Caco-2 (cell line): ENCODE results near the gene KRAS. TPM values are rescaled to one million over a fixed set of nuclear protein-coding genes. Genes with fewer than 3 reads are reported as not detected.

Source experiments
- BruUV-seq: library from RNA; stranded (reverse); fragments of 400-500 nt; replicated peaks from 2 replicates; lab custom pipeline; 2021; lab: Mats Ljungman, UMichigan
- CTCF ChIA-PET: fragments of 300-600 bp; sonication (Branson Sonifier 250); formaldehyde crosslinking; loops from one replicate; lab custom pipeline; 2022; ENCODE audit warnings: antibody characterized with exemption; lab: Charles Lee
- POLR2A ChIA-PET: fragments of 300-600 bp; sonication (Branson Sonifier 250); formaldehyde crosslinking; loops from one replicate; lab custom pipeline; 2022; ENCODE audit warnings: antibody characterized with exemption; lab: Charles Lee
- DNase-seq, 2 experiments: peaks; one replicate each; pipeline versions ENCODE4 v3.0.0 to v3.0.0-alpha.2; 2020 to 2022
- H3K27me3 ChIP-seq: replicated peaks from 2 replicates; pipeline ENCODE4 v1.6.0; 2011; ENCODE audit warnings: low read length; ENCODE audit not compliant: control insufficient read depth, insufficient read depth
- H3K36me3 ChIP-seq: 2 replicates; pipeline ENCODE4 v1.5.1; 2011; ENCODE audit warnings: low read length; ENCODE audit not compliant: control insufficient read depth, insufficient read depth
- H3K4me1 ChIP-seq: fragments of 250-450 bp; sonication (Bioruptor Pico); 2 replicates; pipeline ENCODE4 v1.5.1; 2020; ENCODE audit warnings: mild to moderate bottlenecking
- H3K4me3 ChIP-seq: 2 replicates; pipeline ENCODE4 v1.5.1; 2011; ENCODE audit warnings: low read depth, mild to moderate bottlenecking, control low read depth, low read length
- H3K9me3 ChIP-seq: fragments of 250-450 bp; sonication (Bioruptor Pico); 2 replicates; pipeline ENCODE4 v1.5.1; 2020; ENCODE audit warnings: mild to moderate bottlenecking, moderate library complexity
- H3K27ac Mint-ChIP-seq: one replicate; pipeline ENCODE4 v1.8.0; 2022; ENCODE audit warnings: mixed read lengths; ENCODE audit not compliant: unreplicated experiment
- H3K27me3 Mint-ChIP-seq: one replicate; pipeline ENCODE4 v1.8.0; 2022; ENCODE audit warnings: mixed read lengths; ENCODE audit not compliant: insufficient read depth, unreplicated experiment
- H3K36me3 Mint-ChIP-seq: one replicate; pipeline ENCODE4 v1.8.0; 2022; ENCODE audit warnings: mild to moderate bottlenecking, mixed read lengths; ENCODE audit not compliant: insufficient read depth, unreplicated experiment
- H3K4me1 Mint-ChIP-seq: one replicate; pipeline ENCODE4 v1.8.0; 2022; ENCODE audit warnings: low read depth, mixed read lengths; ENCODE audit not compliant: unreplicated experiment
- H3K4me3 Mint-ChIP-seq: one replicate; pipeline ENCODE4 v1.8.0; 2022; ENCODE audit warnings: mild to moderate bottlenecking, moderate library complexity, mixed read lengths; ENCODE audit not compliant: unreplicated experiment
- H3K9me3 Mint-ChIP-seq: one replicate; pipeline ENCODE4 v1.8.0; 2022; ENCODE audit warnings: mixed read lengths; ENCODE audit not compliant: unreplicated experiment
- intact Hi-C: fragments of 100-400 bp; cut with micrococcal nuclease; formaldehyde crosslinking; loops from one replicate; pipeline ENCODE4 v1.10.0; 2022; ENCODE audit not compliant: unreplicated experiment
- total RNA-seq: library from RNA; stranded (reverse); gene quantifications from 2 replicates; pipeline ENCODE4 v1.2.3, GENCODE V29; 2022
- TF ChIP-seq, protein P1 (sequence below), 2 experiments: fragments of 200-600 bp in 1 of 2; IDR thresholded peaks; 1 replicate in 1 of 2; 2 replicates in 1 of 2; pipeline versions ENCODE4 v1.5.1 to v1.8.0; 2011 to 2022; ENCODE audit warnings: antibody characterized with exemption in 1 of 2, control low read depth in 1 of 2, inconsistent platforms in 1 of 2, low read depth in 1 of 2, low read length in 1 of 2, mild to moderate bottlenecking in 1 of 2, moderate library complexity in 1 of 2; ENCODE audit not compliant: insufficient read depth in 1 of 2, severe bottlenecking in 1 of 2, unreplicated experiment in 1 of 2

KRAS gene
- total RNA-seq, 1 experiment from 2014 or later: 179 TPM

- Histone ChIP-seq H3K4me1 (no peaks in the 10 kb centered on the region), H3K9me3 (no peaks in the 10 kb centered on the region), H3K36me3 (no peaks in the 10 kb centered on the region), H3K4me3 (no peak overlapping the region), H3K27me3 (no peaks in the 10 kb centered on the region)
- no peak for DNase-seq
- ChIA-PET POLR2A (no interaction called here), CTCF (no interaction called here)
- H3K4me1 Mint-ChIP-seq: no peaks in the 10 kb centered on the region
- TF ChIP-seq, protein P1, sequence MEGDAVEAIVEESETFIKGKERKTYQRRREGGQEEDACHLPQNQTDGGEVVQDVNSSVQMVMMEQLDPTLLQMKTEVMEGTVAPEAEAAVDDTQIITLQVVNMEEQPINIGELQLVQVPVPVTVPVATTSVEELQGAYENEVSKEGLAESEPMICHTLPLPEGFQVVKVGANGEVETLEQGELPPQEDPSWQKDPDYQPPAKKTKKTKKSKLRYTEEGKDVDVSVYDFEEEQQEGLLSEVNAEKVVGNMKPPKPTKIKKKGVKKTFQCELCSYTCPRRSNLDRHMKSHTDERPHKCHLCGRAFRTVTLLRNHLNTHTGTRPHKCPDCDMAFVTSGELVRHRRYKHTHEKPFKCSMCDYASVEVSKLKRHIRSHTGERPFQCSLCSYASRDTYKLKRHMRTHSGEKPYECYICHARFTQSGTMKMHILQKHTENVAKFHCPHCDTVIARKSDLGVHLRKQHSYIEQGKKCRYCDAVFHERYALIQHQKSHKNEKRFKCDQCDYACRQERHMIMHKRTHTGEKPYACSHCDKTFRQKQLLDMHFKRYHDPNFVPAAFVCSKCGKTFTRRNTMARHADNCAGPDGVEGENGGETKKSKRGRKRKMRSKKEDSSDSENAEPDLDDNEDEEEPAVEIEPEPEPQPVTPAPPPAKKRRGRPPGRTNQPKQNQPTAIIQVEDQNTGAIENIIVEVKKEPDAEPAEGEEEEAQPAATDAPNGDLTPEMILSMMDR (IDR thresholded peaks at IDR 0.05; ENCODE audit: insufficient read depth in 1 of 2, low read depth in 1 of 2, low read length in 1 of 2, severe bottlenecking in 1 of 2, unreplicated experiment in 1 of 2): no peak
- H3K27me3 Mint-ChIP-seq: no peaks in the 10 kb centered on the region
- no TSS peak for BruUV-seq
- H3K4me3 Mint-ChIP-seq: no peak overlapping the region
- H3K36me3 Mint-ChIP-seq: peaks cover 10% of the 10 kb centered on the region
- no peaks in the 10 kb centered on the region for H3K9me3 Mint-ChIP-seq
- H3K27ac Mint-ChIP-seq: no peak overlapping the region
- intact Hi-C loops: no loop called here
Measured at GRCh38 chr12:25190793-25191192, 59.9 kb downstream of the KRAS start.

- H3K4me3 ChIP-seq: no peak overlapping the region
- H3K4me1 Mint-ChIP-seq: no peaks in the 10 kb centered on the region
- no peaks in the 10 kb centered on the region for H3K36me3 ChIP-seq
- TF ChIP-seq, protein P1 (IDR thresholded peaks at IDR 0.05; ENCODE audit: insufficient read depth in 1 of 2, low read depth in 1 of 2, low read length in 1 of 2, severe bottlenecking in 1 of 2, unreplicated experiment in 1 of 2): no peak
- H3K27me3 ChIP-seq: no peaks in the 10 kb centered on the region
- no peaks in the 10 kb centered on the region for H3K4me1 ChIP-seq
- no peak for DNase-seq
- ChIA-PET CTCF (no interaction called here), POLR2A (no interaction called here)
- BruUV-seq: no TSS peak
- no peak overlapping the region for H3K4me3 Mint-ChIP-seq
- H3K36me3 Mint-ChIP-seq: peaks cover under 1% of the 10 kb centered on the region
- H3K27ac Mint-ChIP-seq: no peak overlapping the region
- no peaks in the 10 kb centered on the region for H3K9me3 Mint-ChIP-seq
- H3K27me3 Mint-ChIP-seq: no peaks in the 10 kb centered on the region
- intact Hi-C loops: no loop called here
- no peaks in the 10 kb centered on the region for H3K9me3 ChIP-seq
Measured at GRCh38 chr12:25189656-25190055, 61.1 kb downstream of the KRAS start.

DNA sequence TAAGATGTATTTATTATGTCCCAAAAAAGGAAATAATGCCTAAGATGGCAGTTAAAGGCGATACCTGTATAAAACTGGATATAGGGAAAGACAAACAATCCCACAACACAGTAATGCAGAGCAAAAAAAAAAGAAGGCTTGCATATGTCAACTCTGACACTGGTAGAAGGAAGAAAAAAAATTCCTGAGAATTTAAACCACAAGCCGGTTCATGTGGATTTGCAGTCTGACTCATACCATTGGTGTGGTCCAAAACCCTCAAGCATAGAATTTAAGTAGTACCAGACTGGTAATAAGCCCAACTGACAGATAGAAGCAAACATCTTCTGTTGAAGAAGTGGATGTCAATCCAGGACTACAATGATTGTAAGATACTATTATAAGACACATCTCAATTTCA, 62.9 kb downstream of the KRAS start:
- Mint-ChIP-seq H3K36me3 (no peaks in the 10 kb centered on the region), H3K4me3 (no peak overlapping the region), H3K9me3 (no peaks in the 10 kb centered on the region), H3K27ac (no peak overlapping the region), H3K27me3 (no peaks in the 10 kb centered on the region), H3K4me1 (no peaks in the 10 kb centered on the region)
- CTCF ChIA-PET: no interaction called here
- POLR2A ChIA-PET: no interaction called here
- no TSS peak for BruUV-seq
- H3K36me3 ChIP-seq: no peaks in the 10 kb centered on the region
- TF ChIP-seq, protein P1 (IDR thresholded peaks at IDR 0.05; ENCODE audit: insufficient read depth in 1 of 2, low read depth in 1 of 2, low read length in 1 of 2, severe bottlenecking in 1 of 2, unreplicated experiment in 1 of 2): no peak
- intact Hi-C loops: no loop called here
- no peaks in the 10 kb centered on the region for H3K4me1 ChIP-seq
- no peaks in the 10 kb centered on the region for H3K9me3 ChIP-seq
- no peaks in the 10 kb centered on the region; the same call in 1 of the 2 replicates for H3K27me3 ChIP-seq
- DNase-seq: no peak
- no peak overlapping the region for H3K4me3 ChIP-seq
